ENCODE measurements around the gene CST6.

Gene CST6

DNA sequence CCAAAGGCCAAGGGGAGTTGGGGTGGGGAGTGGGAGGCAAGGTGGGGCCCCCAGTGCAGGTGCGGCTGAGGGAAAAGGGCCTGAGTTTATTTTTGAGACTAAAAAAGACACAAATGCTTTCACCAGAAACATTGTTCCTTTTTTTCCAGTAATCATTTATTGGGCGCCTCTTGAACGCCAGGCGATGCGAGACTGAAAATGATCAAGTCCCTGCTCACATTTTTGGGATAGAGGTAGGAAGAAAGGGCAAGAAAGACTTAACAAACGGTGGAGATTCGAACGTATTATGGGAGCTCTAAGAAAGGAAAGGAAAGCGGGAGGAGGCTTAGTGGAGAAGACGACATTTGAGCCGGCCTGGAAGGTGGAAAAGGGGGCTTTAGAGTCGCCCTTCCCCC, 39.6 kb downstream of the CST6 start:
- TF ChIP-seq, protein P1, sequence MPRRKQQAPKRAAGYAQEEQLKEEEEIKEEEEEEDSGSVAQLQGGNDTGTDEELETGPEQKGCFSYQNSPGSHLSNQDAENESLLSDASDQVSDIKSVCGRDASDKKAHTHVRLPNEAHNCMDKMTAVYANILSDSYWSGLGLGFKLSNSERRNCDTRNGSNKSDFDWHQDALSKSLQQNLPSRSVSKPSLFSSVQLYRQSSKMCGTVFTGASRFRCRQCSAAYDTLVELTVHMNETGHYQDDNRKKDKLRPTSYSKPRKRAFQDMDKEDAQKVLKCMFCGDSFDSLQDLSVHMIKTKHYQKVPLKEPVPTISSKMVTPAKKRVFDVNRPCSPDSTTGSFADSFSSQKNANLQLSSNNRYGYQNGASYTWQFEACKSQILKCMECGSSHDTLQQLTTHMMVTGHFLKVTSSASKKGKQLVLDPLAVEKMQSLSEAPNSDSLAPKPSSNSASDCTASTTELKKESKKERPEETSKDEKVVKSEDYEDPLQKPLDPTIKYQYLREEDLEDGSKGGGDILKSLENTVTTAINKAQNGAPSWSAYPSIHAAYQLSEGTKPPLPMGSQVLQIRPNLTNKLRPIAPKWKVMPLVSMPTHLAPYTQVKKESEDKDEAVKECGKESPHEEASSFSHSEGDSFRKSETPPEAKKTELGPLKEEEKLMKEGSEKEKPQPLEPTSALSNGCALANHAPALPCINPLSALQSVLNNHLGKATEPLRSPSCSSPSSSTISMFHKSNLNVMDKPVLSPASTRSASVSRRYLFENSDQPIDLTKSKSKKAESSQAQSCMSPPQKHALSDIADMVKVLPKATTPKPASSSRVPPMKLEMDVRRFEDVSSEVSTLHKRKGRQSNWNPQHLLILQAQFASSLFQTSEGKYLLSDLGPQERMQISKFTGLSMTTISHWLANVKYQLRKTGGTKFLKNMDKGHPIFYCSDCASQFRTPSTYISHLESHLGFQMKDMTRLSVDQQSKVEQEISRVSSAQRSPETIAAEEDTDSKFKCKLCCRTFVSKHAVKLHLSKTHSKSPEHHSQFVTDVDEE (CRISPR knock-in tag; IDR thresholded peaks at IDR 0.05): no peak
- TF ChIP-seq RARB (CRISPR knock-in tag; IDR thresholded peaks at IDR 0.05): no peak
- no peak for TF ChIP-seq ZNF8 (CRISPR knock-in tag; IDR thresholded peaks at IDR 0.05)
- TF ChIP-seq, protein P2, sequence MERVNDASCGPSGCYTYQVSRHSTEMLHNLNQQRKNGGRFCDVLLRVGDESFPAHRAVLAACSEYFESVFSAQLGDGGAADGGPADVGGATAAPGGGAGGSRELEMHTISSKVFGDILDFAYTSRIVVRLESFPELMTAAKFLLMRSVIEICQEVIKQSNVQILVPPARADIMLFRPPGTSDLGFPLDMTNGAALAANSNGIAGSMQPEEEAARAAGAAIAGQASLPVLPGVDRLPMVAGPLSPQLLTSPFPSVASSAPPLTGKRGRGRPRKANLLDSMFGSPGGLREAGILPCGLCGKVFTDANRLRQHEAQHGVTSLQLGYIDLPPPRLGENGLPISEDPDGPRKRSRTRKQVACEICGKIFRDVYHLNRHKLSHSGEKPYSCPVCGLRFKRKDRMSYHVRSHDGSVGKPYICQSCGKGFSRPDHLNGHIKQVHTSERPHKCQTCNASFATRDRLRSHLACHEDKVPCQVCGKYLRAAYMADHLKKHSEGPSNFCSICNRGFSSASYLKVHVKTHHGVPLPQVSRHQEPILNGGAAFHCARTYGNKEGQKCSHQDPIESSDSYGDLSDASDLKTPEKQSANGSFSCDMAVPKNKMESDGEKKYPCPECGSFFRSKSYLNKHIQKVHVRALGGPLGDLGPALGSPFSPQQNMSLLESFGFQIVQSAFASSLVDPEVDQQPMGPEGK (CRISPR knock-in tag; IDR thresholded peaks at IDR 0.05; ENCODE audit: borderline replicate concordance): no peak
- no peak for TF ChIP-seq PPARA (CRISPR knock-in tag; IDR thresholded peaks at IDR 0.05; ENCODE audit: borderline replicate concordance)
- no peak for TF ChIP-seq ARNTL (CRISPR knock-in tag; IDR thresholded peaks at IDR 0.05; ENCODE audit: borderline replicate concordance, low read depth)
- no peak for TF ChIP-seq TCF4 (CRISPR knock-in tag; IDR thresholded peaks at IDR 0.05; ENCODE audit: borderline replicate concordance)
- TF ChIP-seq ISL1 (CRISPR knock-in tag; IDR thresholded peaks at IDR 0.05): no peak
- TF ChIP-seq OSR1 (CRISPR knock-in tag; IDR thresholded peaks at IDR 0.05): no peak
- no peak for TF ChIP-seq ZNF565 (CRISPR knock-in tag; conservative IDR thresholded peaks at IDR 0.05; ENCODE audit: low read depth)
- TF ChIP-seq ZC3H10 (CRISPR knock-in tag; IDR thresholded peaks at IDR 0.05): no peak
- TF ChIP-seq, protein P3, sequence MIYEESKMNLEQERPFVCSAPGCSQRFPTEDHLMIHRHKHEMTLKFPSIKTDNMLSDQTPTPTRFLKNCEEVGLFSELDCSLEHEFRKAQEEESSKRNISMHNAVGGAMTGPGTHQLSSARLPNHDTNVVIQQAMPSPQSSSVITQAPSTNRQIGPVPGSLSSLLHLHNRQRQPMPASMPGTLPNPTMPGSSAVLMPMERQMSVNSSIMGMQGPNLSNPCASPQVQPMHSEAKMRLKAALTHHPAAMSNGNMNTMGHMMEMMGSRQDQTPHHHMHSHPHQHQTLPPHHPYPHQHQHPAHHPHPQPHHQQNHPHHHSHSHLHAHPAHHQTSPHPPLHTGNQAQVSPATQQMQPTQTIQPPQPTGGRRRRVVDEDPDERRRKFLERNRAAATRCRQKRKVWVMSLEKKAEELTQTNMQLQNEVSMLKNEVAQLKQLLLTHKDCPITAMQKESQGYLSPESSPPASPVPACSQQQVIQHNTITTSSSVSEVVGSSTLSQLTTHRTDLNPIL (CRISPR knock-in tag; IDR thresholded peaks at IDR 0.05; ENCODE audit: low read depth): no peak
- no peak for TF ChIP-seq GLIS3 (CRISPR knock-in tag; IDR thresholded peaks at IDR 0.05)
- TF ChIP-seq ZNF70 (CRISPR knock-in tag; IDR thresholded peaks at IDR 0.05): no peak
- no peak for TF ChIP-seq ZFP30 (CRISPR knock-in tag; IDR thresholded peaks at IDR 0.05)
- TF ChIP-seq CSDC2 (CRISPR knock-in tag; IDR thresholded peaks at IDR 0.05): no peak
- TF ChIP-seq SNAI2 (CRISPR knock-in tag; IDR thresholded peaks at IDR 0.05): no peak
- TF ChIP-seq, protein P4, sequence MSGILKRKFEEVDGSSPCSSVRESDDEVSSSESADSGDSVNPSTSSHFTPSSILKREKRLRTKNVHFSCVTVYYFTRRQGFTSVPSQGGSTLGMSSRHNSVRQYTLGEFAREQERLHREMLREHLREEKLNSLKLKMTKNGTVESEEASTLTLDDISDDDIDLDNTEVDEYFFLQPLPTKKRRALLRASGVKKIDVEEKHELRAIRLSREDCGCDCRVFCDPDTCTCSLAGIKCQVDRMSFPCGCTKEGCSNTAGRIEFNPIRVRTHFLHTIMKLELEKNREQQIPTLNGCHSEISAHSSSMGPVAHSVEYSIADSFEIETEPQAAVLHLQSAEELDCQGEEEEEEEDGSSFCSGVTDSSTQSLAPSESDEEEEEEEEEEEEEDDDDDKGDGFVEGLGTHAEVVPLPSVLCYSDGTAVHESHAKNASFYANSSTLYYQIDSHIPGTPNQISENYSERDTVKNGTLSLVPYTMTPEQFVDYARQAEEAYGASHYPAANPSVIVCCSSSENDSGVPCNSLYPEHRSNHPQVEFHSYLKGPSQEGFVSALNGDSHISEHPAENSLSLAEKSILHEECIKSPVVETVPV (CRISPR knock-in tag; IDR thresholded peaks at IDR 0.05): no peak
- no peak for ATAC-seq

DNA sequence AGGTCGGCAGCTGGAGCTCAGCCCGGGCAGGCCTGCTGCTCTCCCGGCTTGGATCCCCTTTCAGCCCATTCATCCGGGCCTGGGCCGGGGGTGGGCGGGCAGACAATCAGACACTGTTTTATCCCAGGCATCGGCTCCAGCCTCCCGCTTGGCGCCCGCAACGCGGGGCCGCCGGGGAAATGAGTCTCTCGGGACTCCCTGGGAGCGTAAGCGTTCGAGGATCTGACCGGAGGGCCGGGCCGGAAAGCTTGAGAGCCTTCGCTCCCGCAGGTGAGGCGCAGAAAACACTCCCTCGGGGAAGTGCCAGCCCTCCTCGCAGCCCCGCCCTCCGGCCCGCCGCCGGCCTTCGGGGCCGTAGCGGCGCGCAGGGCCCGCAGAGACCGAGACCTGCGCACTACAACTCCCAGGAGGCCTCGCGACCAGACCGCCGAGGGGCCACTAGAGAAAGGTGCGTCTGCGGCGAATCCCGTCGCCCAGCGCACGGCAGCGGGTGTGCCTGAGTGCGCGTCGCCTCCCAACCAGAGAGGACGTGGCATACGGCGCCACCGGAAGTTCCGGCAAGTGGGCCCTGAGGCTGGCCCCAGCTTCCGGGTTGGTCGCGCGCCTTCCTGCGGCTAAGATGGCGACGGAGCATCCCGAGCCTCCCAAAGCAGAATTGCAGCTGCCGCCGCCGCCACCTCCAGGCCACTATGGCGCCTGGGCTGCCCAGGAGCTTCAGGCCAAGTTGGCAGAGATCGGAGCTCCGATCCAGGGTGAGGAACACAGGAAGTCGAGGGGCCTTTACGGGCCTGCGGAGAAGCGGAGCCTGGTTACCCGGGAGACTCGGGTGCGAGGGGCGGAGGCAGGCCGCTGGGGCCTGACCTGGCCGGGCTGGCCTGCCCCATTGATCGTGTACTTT, 40.2 kb downstream of the CST6 start, which contains the start of gene SF3B2:
SF3B2 (plus strand) TSS at position 599 of the 898 bp plus-strand sequence; CDS start at position 620, 21 bp downstream.
- no peak for TF ChIP-seq ESRRG (CRISPR knock-in tag; IDR thresholded peaks at IDR 0.05)
- TF ChIP-seq ZFP3 (CRISPR knock-in tag; IDR thresholded peaks at IDR 0.05): 0 out of 2 replicates have a peak, but pooled peaks have one; percentile 67
- peak; percentile 97 for ATAC-seq

DNA sequence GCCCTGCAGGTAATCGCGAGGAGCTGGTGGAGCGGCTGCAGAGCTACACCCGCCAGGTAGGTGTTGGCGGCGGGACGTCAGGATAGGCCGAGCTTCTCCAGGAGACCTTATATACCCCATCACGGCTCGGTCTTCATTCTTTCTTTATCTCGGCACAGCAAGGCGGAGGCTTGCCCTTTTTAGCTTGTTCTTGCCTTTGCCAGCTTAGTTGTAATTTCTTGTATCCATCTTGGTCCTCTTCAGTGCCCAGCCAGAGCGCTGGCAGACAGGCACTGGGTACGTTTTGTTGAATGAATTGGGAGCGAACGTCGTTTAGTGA, 40.8 kb downstream of the CST6 start:
- ATAC-seq: no peak; the same call in 2 of the 3 replicates
- no peak for TF ChIP-seq ISL1 (CRISPR knock-in tag; IDR thresholded peaks at IDR 0.05)
- no peak for TF ChIP-seq ZNF70 (CRISPR knock-in tag; IDR thresholded peaks at IDR 0.05)
- TF ChIP-seq, protein P4 (CRISPR knock-in tag; IDR thresholded peaks at IDR 0.05): no peak
- TF ChIP-seq, protein P1 (CRISPR knock-in tag; IDR thresholded peaks at IDR 0.05): no peak
